Measurements from ENCODE around the gene CA4. TPM values are rescaled to one million over a fixed set of nuclear protein-coding genes. Genes with fewer than 3 reads are reported as not detected.

The CA4 gene
- total RNA-seq, 1 experiment from 2014 or later: not detected

DNA sequence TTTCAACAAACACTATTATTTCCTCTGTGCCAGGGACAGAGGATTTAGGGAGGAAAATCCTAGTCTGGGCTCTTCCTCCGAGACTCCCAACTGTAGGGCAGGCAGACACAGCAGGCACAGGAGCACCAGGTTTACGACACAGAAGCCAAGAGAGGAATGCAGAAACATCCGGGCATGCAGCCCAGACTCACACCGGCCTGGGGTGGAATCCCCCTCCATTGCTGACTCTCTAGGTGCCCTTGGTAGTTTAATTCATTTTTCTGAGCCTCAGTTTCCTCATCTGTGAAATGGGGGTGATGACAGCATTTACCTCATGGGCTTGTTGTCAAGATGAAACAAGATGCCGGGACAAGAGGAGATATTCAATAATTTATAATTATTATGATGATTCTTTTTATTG lies 14.9 kb downstream of the CA4 start:
- TF ChIP-seq, protein P1, sequence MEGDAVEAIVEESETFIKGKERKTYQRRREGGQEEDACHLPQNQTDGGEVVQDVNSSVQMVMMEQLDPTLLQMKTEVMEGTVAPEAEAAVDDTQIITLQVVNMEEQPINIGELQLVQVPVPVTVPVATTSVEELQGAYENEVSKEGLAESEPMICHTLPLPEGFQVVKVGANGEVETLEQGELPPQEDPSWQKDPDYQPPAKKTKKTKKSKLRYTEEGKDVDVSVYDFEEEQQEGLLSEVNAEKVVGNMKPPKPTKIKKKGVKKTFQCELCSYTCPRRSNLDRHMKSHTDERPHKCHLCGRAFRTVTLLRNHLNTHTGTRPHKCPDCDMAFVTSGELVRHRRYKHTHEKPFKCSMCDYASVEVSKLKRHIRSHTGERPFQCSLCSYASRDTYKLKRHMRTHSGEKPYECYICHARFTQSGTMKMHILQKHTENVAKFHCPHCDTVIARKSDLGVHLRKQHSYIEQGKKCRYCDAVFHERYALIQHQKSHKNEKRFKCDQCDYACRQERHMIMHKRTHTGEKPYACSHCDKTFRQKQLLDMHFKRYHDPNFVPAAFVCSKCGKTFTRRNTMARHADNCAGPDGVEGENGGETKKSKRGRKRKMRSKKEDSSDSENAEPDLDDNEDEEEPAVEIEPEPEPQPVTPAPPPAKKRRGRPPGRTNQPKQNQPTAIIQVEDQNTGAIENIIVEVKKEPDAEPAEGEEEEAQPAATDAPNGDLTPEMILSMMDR (IDR thresholded peaks at IDR 0.05; ENCODE audit: unreplicated experiment): no peak
- no peak overlapping the region for H3K27ac Mint-ChIP-seq (ENCODE audit: low read depth, unreplicated experiment)
- peaks cover 4% of the 10 kb centered on the region for H3K4me1 Mint-ChIP-seq (ENCODE audit: insufficient read depth, unreplicated experiment)
- ChIA-PET CTCF (no interaction called here), POLR2A (no interaction called here)
- H3K27me3 Mint-ChIP-seq (ENCODE audit: insufficient read depth, unreplicated experiment): no peaks in the 10 kb centered on the region
- BruUV-seq (replicated peaks): no TSS peak
- intact Hi-C loops (cut with micrococcal nuclease): no loop called here
- H3K9me3 Mint-ChIP-seq (ENCODE audit: unreplicated experiment): no peaks in the 10 kb centered on the region
- no peak overlapping the region for H3K4me3 Mint-ChIP-seq (ENCODE audit: unreplicated experiment)
- no peaks in the 10 kb centered on the region for H3K36me3 Mint-ChIP-seq (ENCODE audit: insufficient read depth, unreplicated experiment)
- no peak for DNase-seq (ENCODE audit: unreplicated experiment)

DNA sequence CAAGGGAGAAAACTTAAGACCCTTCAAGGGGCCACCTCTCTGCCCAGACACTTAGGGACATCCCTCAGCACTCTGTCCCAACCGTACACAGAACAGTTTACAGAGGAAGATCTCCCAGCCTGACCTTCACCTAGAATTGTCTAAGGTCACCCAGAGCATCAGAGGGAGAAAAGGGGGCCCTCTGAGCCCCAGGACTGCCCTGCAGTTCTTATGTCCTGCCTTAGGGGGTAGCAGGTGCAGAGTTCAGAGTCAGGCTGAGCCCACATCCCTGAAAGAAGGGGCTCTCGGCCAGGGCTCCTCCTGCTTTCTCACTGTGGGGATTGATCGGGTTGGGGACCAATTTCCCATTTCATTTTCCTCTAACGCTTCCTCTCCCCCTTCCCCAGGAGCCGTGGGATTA lies 15.4 kb downstream of the CA4 start:
- ChIA-PET POLR2A (no interaction called here), CTCF (no interaction called here)
- Mint-ChIP-seq H3K27ac (ENCODE audit: low read depth, unreplicated experiment) (no peak overlapping the region), H3K4me3 (ENCODE audit: unreplicated experiment) (no peak overlapping the region), H3K36me3 (ENCODE audit: insufficient read depth, unreplicated experiment) (no peaks in the 10 kb centered on the region), H3K9me3 (ENCODE audit: unreplicated experiment) (no peaks in the 10 kb centered on the region), H3K27me3 (ENCODE audit: insufficient read depth, unreplicated experiment) (no peaks in the 10 kb centered on the region), H3K4me1 (ENCODE audit: insufficient read depth, unreplicated experiment) (peaks cover 5% of the 10 kb centered on the region)
- TF ChIP-seq, protein P1 (IDR thresholded peaks at IDR 0.05; ENCODE audit: unreplicated experiment): no peak
- no TSS peak for BruUV-seq (replicated peaks)
- no peak for DNase-seq (ENCODE audit: unreplicated experiment)
- intact Hi-C loops (cut with micrococcal nuclease): no loop called here

DNA sequence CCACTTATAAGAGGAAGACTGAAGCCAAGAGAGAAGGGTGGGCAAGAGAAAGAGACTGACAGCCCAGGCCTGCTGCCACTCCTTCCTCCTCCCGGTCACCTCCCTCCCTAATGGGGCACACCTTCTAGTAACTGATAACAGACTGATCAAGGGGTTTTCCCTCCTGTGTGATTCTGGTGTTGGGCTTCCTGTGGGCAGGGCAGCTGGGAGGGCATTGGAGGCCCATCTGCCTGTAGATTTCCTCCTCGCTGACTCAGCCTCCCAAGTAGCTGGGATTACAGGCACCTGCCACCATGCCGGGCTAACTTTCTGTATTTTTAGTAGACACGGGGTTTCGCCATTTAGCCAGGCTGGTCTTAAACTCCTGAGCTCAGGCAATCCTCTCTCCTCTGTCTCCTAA lies 16.2 kb downstream of the CA4 start:
- H3K4me1 Mint-ChIP-seq (ENCODE audit: insufficient read depth, unreplicated experiment): peaks cover 11% of the 10 kb centered on the region
- H3K27ac Mint-ChIP-seq (ENCODE audit: low read depth, unreplicated experiment): no peak overlapping the region
- intact Hi-C loops (cut with micrococcal nuclease): no loop called here
- DNase-seq (ENCODE audit: unreplicated experiment): no peak
- no peak overlapping the region for H3K4me3 Mint-ChIP-seq (ENCODE audit: unreplicated experiment)
- no peaks in the 10 kb centered on the region for H3K27me3 Mint-ChIP-seq (ENCODE audit: insufficient read depth, unreplicated experiment)
- no peaks in the 10 kb centered on the region for H3K36me3 Mint-ChIP-seq (ENCODE audit: insufficient read depth, unreplicated experiment)
- BruUV-seq (replicated peaks): no TSS peak
- ChIA-PET POLR2A (no interaction called here), CTCF (interaction anchor here (1.0 to 2.4 kb wide), 2 partner anchors 24 to 33 kb away, joined by 3 to 7 read pairs; no protein-coding TSS in a partner anchor)
- TF ChIP-seq, protein P1 (IDR thresholded peaks at IDR 0.05; ENCODE audit: unreplicated experiment): no peak
- H3K9me3 Mint-ChIP-seq (ENCODE audit: unreplicated experiment): no peaks in the 10 kb centered on the region

DNA sequence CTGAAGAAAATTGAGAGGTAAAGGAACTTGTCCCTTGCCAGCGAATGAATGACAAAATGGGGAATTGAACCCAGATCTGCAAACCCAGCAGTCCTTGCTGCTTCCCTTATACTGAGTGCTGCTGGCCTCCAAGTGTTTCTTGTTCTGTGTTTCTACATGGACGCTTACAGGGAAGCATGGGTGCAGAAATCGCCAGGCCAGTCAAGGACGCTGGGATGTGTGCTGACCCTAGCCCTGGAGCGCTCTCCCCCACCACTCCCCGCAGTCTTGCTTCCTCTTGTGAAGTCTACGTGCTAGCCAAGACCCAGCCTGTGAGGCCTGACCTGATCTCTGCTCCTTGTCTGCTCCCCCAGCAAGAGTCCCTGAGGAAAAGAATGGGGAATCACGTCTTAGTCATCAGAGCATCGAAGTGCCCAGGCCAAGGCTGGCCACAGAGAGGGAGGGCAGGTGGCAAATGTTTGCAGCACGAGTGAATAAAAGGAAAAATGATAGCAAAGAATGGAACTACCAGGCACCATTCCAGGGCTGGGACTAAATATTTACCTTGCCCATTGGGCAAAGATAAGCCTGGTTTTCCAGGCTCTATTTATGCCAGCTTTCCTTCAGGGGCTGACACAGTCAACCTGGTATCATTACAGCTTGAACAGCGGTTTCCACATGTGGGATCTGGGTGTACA lies 17.4 kb downstream of the CA4 start:
- intact Hi-C loops (cut with micrococcal nuclease): no loop called here
- H3K36me3 Mint-ChIP-seq (ENCODE audit: insufficient read depth, unreplicated experiment): no peaks in the 10 kb centered on the region
- peaks cover 11% of the 10 kb centered on the region for H3K4me1 Mint-ChIP-seq (ENCODE audit: insufficient read depth, unreplicated experiment)
- no peak for DNase-seq (ENCODE audit: unreplicated experiment)
- no peak overlapping the region for H3K27ac Mint-ChIP-seq (ENCODE audit: low read depth, unreplicated experiment)
- H3K9me3 Mint-ChIP-seq (ENCODE audit: unreplicated experiment): no peaks in the 10 kb centered on the region
- no TSS peak for BruUV-seq (replicated peaks)
- ChIA-PET POLR2A (no interaction called here), CTCF (interaction anchor here (1.0 to 2.4 kb wide), 2 partner anchors 25 to 31 kb away, joined by 3 to 7 read pairs; no protein-coding TSS in a partner anchor)
- TF ChIP-seq, protein P1 (IDR thresholded peaks at IDR 0.05; ENCODE audit: unreplicated experiment): no peak
- H3K27me3 Mint-ChIP-seq (ENCODE audit: insufficient read depth, unreplicated experiment): no peaks in the 10 kb centered on the region
- H3K4me3 Mint-ChIP-seq (ENCODE audit: unreplicated experiment): no peak overlapping the region
